ENCODE results near the gene PDE6B.

The PDE6B gene

DNA sequence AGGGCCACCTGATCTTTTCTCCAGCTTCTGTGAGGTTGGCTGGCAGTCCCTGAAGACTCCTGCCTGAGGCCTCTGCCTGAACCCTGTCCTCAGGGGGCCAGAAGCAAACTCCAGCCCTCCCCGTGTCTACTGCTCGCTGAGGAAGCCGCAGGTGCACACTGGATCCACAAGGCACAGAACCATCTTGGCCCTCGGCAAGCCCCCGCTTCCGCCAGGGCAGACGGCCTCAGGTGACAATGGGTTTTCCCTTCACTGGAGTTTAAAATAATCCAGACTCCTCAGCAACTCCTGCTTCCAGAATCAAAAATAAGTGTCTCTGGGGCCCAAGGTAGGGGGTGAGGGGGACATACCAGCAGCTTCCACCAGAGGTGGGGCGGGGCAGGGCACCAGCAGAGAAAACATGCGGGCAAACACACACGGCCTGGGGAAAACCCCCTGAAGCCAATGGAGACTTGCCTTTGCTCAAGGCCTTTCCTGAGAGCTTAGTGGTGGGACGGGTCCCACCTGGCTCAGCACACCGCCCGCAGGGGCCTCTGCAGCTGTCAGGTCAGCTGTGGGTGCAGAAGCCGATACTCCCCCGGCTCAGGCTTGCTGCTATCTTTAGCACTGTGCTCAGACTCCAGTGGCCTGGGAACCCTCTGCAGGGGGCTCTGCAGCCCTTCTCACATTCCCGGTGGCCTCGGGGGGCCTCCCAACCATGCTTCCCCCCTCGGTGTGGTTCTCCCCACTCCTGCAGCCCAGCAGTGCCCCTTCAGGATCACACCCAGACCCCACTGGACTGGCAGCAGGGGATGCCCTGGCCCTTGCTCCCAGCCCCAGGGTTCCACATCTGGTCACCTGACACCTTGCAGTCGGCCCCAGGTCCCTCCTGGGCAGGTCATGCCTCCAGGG lies 50.9 kb downstream of the PDE6B start:
- no peak for DNase-seq (ENCODE audit: low read depth)
- no peak overlapping the region for H3K4me3 ChIP-seq (replicated peaks; ENCODE audit: low read depth, low read length)
- TF ChIP-seq, protein P1, sequence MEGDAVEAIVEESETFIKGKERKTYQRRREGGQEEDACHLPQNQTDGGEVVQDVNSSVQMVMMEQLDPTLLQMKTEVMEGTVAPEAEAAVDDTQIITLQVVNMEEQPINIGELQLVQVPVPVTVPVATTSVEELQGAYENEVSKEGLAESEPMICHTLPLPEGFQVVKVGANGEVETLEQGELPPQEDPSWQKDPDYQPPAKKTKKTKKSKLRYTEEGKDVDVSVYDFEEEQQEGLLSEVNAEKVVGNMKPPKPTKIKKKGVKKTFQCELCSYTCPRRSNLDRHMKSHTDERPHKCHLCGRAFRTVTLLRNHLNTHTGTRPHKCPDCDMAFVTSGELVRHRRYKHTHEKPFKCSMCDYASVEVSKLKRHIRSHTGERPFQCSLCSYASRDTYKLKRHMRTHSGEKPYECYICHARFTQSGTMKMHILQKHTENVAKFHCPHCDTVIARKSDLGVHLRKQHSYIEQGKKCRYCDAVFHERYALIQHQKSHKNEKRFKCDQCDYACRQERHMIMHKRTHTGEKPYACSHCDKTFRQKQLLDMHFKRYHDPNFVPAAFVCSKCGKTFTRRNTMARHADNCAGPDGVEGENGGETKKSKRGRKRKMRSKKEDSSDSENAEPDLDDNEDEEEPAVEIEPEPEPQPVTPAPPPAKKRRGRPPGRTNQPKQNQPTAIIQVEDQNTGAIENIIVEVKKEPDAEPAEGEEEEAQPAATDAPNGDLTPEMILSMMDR (IDR thresholded peaks at IDR 0.05; ENCODE audit: low read length, missing control alignments) = no peak

DNA sequence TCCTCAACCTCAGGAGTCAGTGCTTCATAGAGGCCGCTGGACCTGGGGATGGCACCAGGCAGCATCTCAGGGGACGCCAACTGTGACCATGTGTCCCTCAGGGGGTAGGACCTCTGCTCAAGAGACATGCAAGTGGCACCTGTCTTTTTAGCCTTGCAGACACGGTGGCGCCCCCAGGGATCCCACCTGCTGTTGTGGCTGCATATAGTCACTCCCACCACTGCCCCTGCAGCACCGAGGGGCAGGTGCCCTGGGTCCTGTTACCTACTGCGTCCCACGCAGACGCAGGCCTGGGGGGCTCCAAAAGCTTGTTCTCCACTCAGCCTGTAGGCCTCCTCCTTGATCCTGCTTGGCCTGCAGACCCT lies 51.5 kb downstream of the PDE6B start:
- no peak for DNase-seq (ENCODE audit: low read depth)
- H3K4me3 ChIP-seq (replicated peaks; ENCODE audit: low read depth, low read length) = no peak overlapping the region
- TF ChIP-seq, protein P1 (IDR thresholded peaks at IDR 0.05; ENCODE audit: low read length, missing control alignments) = no peak

DNA sequence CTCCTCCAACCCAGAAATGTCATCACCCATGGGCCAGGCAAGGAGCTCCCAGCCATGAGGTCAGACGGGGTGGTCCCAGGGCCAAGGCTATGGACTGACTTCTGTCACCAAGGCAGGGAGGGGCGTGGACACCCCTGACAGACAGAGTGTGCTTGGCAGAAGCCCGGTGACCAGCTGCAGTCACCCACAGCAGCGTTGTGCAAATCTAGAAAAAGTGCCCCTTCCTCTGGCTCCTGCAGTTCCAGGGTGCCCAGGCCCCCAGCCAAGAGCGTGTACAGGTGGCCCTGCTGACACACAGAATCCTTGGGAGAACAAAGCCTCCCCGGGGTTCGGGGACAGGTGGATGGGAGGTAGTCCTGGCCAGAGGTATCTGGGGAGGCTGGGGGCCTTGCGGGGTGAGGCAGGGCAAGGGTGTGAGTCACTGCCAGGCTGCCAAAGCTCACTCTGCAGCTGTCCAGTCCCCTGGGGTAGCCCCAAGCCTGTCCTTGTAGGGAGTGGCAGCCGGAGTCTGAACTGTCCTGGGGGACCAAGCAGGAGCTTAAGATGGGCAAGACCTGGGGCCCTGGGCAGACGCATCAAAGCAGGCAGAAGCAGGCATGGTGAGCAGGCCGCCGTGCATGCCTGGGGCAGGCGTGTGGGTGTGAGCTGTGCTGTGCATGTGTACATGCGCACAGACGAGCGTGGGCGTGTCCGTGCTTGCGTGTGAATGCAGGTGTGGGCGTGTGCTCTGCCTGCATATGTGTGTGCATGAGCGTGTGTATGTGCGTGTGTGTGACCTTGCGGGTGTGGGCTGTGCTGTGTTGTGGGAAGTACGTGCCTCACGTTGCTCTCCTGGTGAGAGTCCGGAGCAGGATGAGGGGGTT lies 52.3 kb downstream of the PDE6B start:
- no peak overlapping the region for H3K4me3 ChIP-seq (replicated peaks; ENCODE audit: low read depth, low read length)
- TF ChIP-seq, protein P1 (IDR thresholded peaks at IDR 0.05; ENCODE audit: low read length, missing control alignments) = no peak
- no peak for DNase-seq (ENCODE audit: low read depth)

DNA sequence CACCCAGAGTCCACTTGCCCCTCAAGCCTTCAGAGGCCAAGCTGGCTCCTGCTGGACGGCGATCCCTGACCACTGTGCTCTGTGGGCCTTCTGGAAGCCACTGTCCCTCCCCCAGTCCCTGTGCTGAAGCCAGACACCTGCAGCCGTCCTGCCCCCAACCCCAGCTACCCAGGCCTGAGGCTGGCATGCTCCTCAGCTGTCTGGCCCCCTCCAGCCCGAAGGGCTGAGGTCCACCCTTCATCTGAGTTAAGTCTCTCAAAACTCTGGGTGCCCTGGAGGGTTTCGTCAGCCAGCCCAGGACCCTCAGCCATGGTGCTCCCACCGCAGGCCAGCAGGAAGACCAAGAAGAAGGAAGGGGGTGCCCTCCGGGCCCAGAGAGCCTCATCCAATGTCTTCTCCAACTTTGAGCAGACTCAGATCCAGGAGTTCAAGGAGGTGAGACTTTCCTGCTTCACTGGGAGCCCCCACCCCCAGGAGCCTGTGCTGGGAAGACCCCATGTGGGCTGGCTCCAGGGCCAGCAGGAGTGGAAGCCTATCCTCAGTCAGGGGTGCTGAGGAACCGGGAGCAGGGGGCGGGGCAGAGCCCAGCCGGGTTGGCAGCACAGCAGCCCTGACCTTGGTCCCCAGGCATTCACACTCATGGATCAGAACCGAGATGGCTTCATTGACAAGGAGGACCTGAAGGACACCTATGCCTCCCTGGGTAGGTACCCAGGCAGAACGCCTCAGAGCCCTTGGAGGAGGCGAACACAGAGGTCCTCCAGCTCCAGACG lies 53.1 kb downstream of the PDE6B start:
- no peak for DNase-seq (ENCODE audit: low read depth)
- no peak overlapping the region for H3K4me3 ChIP-seq (replicated peaks; ENCODE audit: low read depth, low read length)
- TF ChIP-seq, protein P1 (IDR thresholded peaks at IDR 0.05; ENCODE audit: low read length, missing control alignments) = no peak

DNA sequence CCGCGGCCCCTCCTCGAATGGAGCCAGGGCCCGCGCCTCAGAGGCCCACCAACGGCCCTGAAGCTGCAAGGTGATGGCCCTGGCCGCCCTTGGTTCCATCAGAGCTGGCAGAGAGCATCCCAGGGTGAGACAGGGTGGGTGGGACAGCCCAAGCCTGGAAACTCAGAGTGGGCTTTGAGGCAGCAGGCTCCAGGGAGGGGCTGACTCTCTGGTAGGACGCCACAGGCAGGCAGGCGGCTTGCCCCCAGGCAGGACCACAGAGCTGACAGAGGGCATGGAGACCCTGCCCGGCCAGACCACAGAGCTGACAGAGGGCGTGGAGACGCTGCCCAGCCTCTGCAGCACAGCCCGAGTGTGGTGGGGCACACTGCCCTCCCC lies 53.7 kb downstream of the PDE6B start:
- no peak overlapping the region for H3K4me3 ChIP-seq (replicated peaks; ENCODE audit: low read depth, low read length)
- TF ChIP-seq, protein P1 (IDR thresholded peaks at IDR 0.05; ENCODE audit: low read length, missing control alignments) = no peak
- DNase-seq (ENCODE audit: low read depth) = no peak

DNA sequence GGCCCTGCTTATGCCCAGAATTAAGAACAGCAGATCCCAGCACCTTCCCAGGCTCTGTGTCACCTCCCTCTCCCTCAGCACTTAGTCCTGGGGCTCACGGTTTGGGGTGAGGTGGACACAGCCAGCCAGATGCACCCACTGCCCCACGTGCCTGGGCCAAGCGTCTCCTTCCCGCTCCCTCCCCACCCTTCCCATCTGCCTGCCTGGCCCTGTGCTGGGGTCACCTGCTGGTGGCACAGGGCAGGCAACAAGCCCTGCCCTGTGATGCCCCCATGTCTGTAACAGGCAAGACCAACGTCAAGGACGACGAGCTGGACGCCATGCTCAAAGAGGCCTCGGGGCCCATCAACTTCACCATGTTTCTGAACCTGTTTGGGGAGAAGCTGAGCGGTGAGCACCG lies 54.3 kb downstream of the PDE6B start:
- no peak for DNase-seq (ENCODE audit: low read depth)
- H3K4me3 ChIP-seq (replicated peaks; ENCODE audit: low read depth, low read length) = no peak overlapping the region
- TF ChIP-seq, protein P1 (IDR thresholded peaks at IDR 0.05; ENCODE audit: low read length, missing control alignments) = no peak

All from fibroblast of pulmonary artery (primary cell).